ENCODE data around the gene PLSCR3. TPM values are rescaled to one million over a fixed set of nuclear protein-coding genes. Genes with fewer than 3 reads are reported as not detected.
A peak's percentile ranks its signal among the peaks of the same experiment; 100 is the strongest.

The PLSCR3 gene
- total RNA-seq, 1 donor from 2014 or later: 81.4 TPM

DNA sequence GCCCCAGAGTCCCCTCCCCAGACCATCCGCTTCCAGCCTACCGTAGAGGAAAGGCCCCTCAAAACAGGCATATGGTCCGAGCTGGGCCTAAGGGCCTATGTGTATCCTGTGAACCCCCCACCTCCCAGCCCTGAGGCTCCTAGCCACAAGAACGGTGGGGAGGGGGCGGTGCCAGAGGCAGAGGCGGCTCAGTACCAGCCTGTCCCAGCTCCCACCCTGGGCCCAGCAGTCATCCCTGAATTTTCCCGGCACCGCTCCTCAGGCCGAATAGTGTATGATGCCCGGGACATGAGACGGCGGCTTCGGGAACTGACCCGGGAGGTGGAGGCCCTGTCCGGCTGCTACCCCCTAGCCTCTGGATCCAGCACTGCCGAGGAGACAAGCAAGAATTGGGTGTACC is 26.9 kb upstream of the PLSCR3 start:
- Mint-ChIP-seq H3K36me3 (ENCODE audit: unreplicated experiment) (peaks cover 6% of the 10 kb centered on the region), H3K9me3 (ENCODE audit: unreplicated experiment) (no peaks in the 10 kb centered on the region), H3K4me3 (ENCODE audit: unreplicated experiment) (no peak overlapping the region), H3K27ac (ENCODE audit: unreplicated experiment) (no peak overlapping the region), H3K27me3 (ENCODE audit: unreplicated experiment) (no peaks in the 10 kb centered on the region), H3K4me1 (ENCODE audit: unreplicated experiment) (no peaks in the 10 kb centered on the region)
- no peak for DNase-seq (ENCODE audit: extremely low spot score, unreplicated experiment)
- TF ChIP-seq CTCF (IDR thresholded peaks at IDR 0.05): no peak

GRCh38 chr17:7419819-7420610 is 25.7 kb upstream of the PLSCR3 start, which contains the start of gene SPEM1:
Gene SPEM1, plus strand, starts transcription at chr17:7420324. Its CDS starts 61 bp downstream, at chr17:7420385.
- Mint-ChIP-seq H3K4me3 (ENCODE audit: unreplicated experiment) (no peak within 1 kb of the TSS), H3K27ac (ENCODE audit: unreplicated experiment) (no peak within 1 kb of the TSS), H3K36me3 (ENCODE audit: unreplicated experiment) (peaks cover 9% of the 10 kb centered on the region), H3K9me3 (ENCODE audit: unreplicated experiment) (no peaks in the 10 kb centered on the region), H3K27me3 (ENCODE audit: unreplicated experiment) (no peaks in the 10 kb centered on the region), H3K4me1 (ENCODE audit: unreplicated experiment) (no peaks in the 10 kb centered on the region)
- TF ChIP-seq CTCF (IDR thresholded peaks at IDR 0.05): no peak
- DNase-seq (ENCODE audit: extremely low spot score, unreplicated experiment): no peak

DNA sequence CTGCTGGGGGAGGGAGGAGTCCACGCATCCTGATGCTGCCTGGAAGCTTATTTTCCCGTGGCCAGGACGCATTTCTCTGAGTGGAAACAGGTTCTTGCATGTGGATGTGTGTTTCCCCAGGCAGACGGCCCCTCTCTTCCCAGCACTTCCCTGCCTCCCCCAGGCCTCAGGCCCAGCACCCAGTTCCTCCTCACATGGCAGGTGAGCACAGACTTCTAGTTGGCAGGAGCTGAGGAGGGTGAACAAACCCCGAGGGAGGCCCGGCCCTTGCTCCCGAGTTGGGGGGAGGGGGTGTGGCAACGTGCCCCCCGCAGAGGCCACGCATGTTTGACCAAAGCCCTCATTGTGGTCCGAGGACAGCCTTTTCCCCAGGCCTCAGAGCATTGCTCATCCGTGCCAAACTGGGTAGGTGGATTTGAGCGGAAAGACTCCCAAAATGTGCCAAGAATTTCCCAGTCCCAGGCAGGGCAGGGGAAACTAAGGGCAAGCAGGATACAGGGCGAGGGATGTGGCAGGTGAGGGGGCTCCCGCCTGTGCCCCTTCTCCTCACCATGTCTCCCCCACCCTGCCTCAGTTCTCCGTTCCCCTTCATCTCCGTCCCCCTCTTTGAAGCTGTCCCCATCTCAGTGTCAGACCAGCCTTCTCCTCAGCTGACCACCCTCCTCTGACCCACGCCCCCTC is 24.3 kb upstream of the PLSCR3 start:
- H3K4me1 Mint-ChIP-seq (ENCODE audit: unreplicated experiment): no peaks in the 10 kb centered on the region
- H3K27ac Mint-ChIP-seq (ENCODE audit: unreplicated experiment): no peak overlapping the region
- TF ChIP-seq CTCF (IDR thresholded peaks at IDR 0.05): no peak
- no peaks in the 10 kb centered on the region for H3K9me3 Mint-ChIP-seq (ENCODE audit: unreplicated experiment)
- DNase-seq (ENCODE audit: extremely low spot score, unreplicated experiment): no peak
- H3K27me3 Mint-ChIP-seq (ENCODE audit: unreplicated experiment): no peaks in the 10 kb centered on the region
- H3K36me3 Mint-ChIP-seq (ENCODE audit: unreplicated experiment): peaks cover 12% of the 10 kb centered on the region
- no peak overlapping the region for H3K4me3 Mint-ChIP-seq (ENCODE audit: unreplicated experiment)

DNA sequence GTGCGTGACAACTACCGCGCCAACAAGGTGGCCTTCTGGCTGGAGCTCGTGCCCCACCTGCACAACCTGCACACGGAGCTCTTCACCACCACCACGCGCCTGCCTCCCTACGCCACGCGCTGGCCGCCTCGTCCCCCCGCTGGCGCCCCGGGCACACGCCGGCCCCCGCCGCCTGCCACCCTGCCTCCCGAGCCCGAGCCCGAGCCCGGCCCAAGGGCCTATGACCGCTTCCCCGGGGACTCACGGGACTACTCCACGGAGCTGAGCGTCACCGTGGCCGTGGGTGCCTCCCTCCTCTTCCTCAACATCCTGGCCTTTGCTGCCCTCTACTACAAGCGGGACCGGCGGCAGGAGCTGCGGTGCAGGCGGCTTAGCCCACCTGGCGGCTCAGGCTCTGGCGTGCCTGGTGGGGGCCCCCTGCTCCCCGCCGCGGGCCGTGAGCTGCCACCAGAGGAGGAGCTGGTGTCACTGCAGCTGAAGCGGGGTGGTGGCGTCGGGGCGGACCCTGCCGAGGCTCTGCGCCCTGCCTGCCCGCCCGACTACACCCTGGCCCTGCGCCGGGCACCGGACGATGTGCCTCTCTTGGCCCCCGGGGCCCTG is 22.8 kb upstream of the PLSCR3 start:
- Mint-ChIP-seq H3K4me3 (ENCODE audit: unreplicated experiment) (no peak overlapping the region), H3K27me3 (ENCODE audit: unreplicated experiment) (no peaks in the 10 kb centered on the region)
- TF ChIP-seq CTCF (IDR thresholded peaks at IDR 0.05): no peak

DNA sequence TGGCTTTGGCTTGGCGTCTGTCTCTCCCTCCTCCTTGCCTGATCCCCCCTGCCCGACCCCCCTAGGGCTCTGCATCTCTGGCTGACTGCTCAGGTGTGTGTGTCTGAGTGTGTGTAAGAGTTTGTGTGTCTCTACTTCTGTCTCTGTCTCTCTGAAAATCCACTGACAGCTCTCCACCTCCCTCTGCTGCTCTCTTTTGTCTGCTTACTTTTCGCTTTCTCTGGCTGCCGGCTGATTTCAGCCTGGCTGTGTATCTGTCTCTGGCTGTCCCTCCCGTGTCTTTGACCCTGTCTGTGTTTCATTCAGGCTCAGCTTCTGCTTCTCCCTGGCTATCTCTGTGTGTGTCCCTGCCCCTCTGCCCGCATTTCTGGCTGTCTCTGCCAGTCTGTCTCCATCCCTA is 22.0 kb upstream of the PLSCR3 start:
- H3K36me3 Mint-ChIP-seq (ENCODE audit: unreplicated experiment): peaks cover 19% of the 10 kb centered on the region
- H3K4me1 Mint-ChIP-seq (ENCODE audit: unreplicated experiment): peaks cover 7% of the 10 kb centered on the region
- no peak for DNase-seq (ENCODE audit: extremely low spot score, unreplicated experiment)
- no peak for TF ChIP-seq CTCF (IDR thresholded peaks at IDR 0.05)
- H3K4me3 Mint-ChIP-seq (ENCODE audit: unreplicated experiment): no peak overlapping the region
- no peaks in the 10 kb centered on the region for H3K27me3 Mint-ChIP-seq (ENCODE audit: unreplicated experiment)
- H3K27ac Mint-ChIP-seq (ENCODE audit: unreplicated experiment): peak overlapping the region; percentile 1
- H3K9me3 Mint-ChIP-seq (ENCODE audit: unreplicated experiment): no peaks in the 10 kb centered on the region

More for the DNA sequence above, 22.8 kb upstream of the PLSCR3 start:
- DNase-seq (ENCODE audit: extremely low spot score, unreplicated experiment): no peak
- peaks cover 17% of the 10 kb centered on the region for H3K36me3 Mint-ChIP-seq (ENCODE audit: unreplicated experiment)
- peaks cover 7% of the 10 kb centered on the region for H3K4me1 Mint-ChIP-seq (ENCODE audit: unreplicated experiment)
- no peaks in the 10 kb centered on the region for H3K9me3 Mint-ChIP-seq (ENCODE audit: unreplicated experiment)
- no peak overlapping the region for H3K27ac Mint-ChIP-seq (ENCODE audit: unreplicated experiment)
